Measurements from ENCODE around the gene EFCAB11.
"Not testable (repeated sequence)": the region's sequence is repeated elsewhere in the genome, so short reads cannot be mapped to it uniquely, and the experiment has no call there.

Gene EFCAB11

GRCh38 chr14:89909586-89909985 lies 44.9 kb downstream of the EFCAB11 start:
- DNase-seq = no peak

- DNase-seq = no peak
Measured at GRCh38 chr14:89908712-89909450, 45.6 kb downstream of the EFCAB11 start.

- DNase-seq = no peak
Measured at GRCh38 chr14:89907655-89908054, 46.9 kb downstream of the EFCAB11 start.

- DNase-seq = no peak
Measured at GRCh38 chr14:89906000-89906399, 48.5 kb downstream of the EFCAB11 start.

- no peak for DNase-seq
Measured at GRCh38 chr14:89903340-89903952, 51.1 kb downstream of the EFCAB11 start.

- no peak for DNase-seq
Measured at GRCh38 chr14:89902881-89903280, 51.6 kb downstream of the EFCAB11 start.

GRCh38 chr14:89900802-89901201 lies 53.7 kb downstream of the EFCAB11 start:
- no peak for DNase-seq

- DNase-seq = no peak
Measured at GRCh38 chr14:89899917-89900663, 54.4 kb downstream of the EFCAB11 start.

- no peak for DNase-seq
Measured at GRCh38 chr14:89899291-89899690, 55.2 kb downstream of the EFCAB11 start.

- DNase-seq = not testable (repeated sequence)
Measured at GRCh38 chr14:89893388-89893787, 61.1 kb downstream of the EFCAB11 start.

GRCh38 chr14:89892953-89893352 lies 61.6 kb downstream of the EFCAB11 start:
- DNase-seq = no peak

GRCh38 chr14:89891721-89892120 lies 62.8 kb downstream of the EFCAB11 start:
- not testable (repeated sequence) for DNase-seq

- no peak for DNase-seq
Measured at GRCh38 chr14:89891055-89891454, 63.5 kb downstream of the EFCAB11 start.

GRCh38 chr14:89890589-89890988 lies 63.9 kb downstream of the EFCAB11 start:
- DNase-seq = no peak

GRCh38 chr14:89889626-89890025 lies 64.9 kb downstream of the EFCAB11 start:
- no peak for DNase-seq

GRCh38 chr14:89884761-89885160 lies 69.8 kb downstream of the EFCAB11 start:
- DNase-seq = no peak

- no peak for DNase-seq
Measured at GRCh38 chr14:89881839-89882238, 72.7 kb downstream of the EFCAB11 start.

- DNase-seq = not testable (repeated sequence)
Measured at GRCh38 chr14:89874091-89874490, 80.4 kb downstream of the EFCAB11 start.

- DNase-seq = no peak
Measured at GRCh38 chr14:89870316-89870715, 84.2 kb downstream of the EFCAB11 start.

GRCh38 chr14:89869606-89870005 lies 84.9 kb downstream of the EFCAB11 start:
- DNase-seq = no peak

GRCh38 chr14:89866458-89866857 lies 88.1 kb downstream of the EFCAB11 start:
- no peak for DNase-seq

- DNase-seq = no peak
Measured at GRCh38 chr14:89865153-89865552, 89.4 kb downstream of the EFCAB11 start.

- no peak for DNase-seq
Measured at GRCh38 chr14:89862856-89863255, 91.7 kb downstream of the EFCAB11 start.

- DNase-seq = no peak
Measured at GRCh38 chr14:89861630-89862029, 92.9 kb downstream of the EFCAB11 start.
